Stimulated activated naive CD8-positive, alpha-beta T cell treated with anti-CD3 and anti-CD28 coated beads, Interleukin-15, Interleukin-2, amounts not matched to agents 100 ng/mL and 50 ng/mL, for 24 hours (primary cell): ENCODE results near the gene ITCH.
"Not testable (repeated sequence)": the region's sequence is repeated elsewhere in the genome, so short reads cannot be mapped to it uniquely, and the experiment has no call there.

ENCODE experiments used
- H3K27ac Mint-ChIP-seq: one replicate; pipeline ENCODE4 v1.8.0; 2021; ENCODE audit warnings: mild to moderate bottlenecking, mixed read lengths
- H3K27me3 Mint-ChIP-seq: one replicate; pipeline ENCODE4 v1.8.0; 2021; ENCODE audit warnings: mixed read lengths
- H3K36me3 Mint-ChIP-seq: one replicate; pipeline ENCODE4 v1.8.0; 2021; ENCODE audit warnings: low read depth, mixed read lengths
- H3K4me1 Mint-ChIP-seq: one replicate; pipeline ENCODE4 v1.8.0; 2021; ENCODE audit warnings: low read depth, mixed read lengths
- H3K4me3 Mint-ChIP-seq: one replicate; pipeline ENCODE4 v1.8.0; 2021; ENCODE audit warnings: mild to moderate bottlenecking, mixed read lengths
- H3K9me3 Mint-ChIP-seq: one replicate; pipeline ENCODE4 v1.8.0; 2021; ENCODE audit warnings: mixed read lengths

ITCH gene

GRCh38 chr20:34363062-34363464, at the start of gene ITCH:
Gene ITCH (plus strand): TSS chr20:34363273. CDS start chr20:34393812, 30,539 bp downstream.
- Mint-ChIP-seq H3K27ac (peak within 1 kb of the TSS; percentile 100), H3K27me3 (no peaks in the 10 kb centered on the region), H3K4me1 (peaks cover 50% of the 10 kb centered on the region), H3K9me3 (no peaks in the 10 kb centered on the region), H3K4me3 (peak within 1 kb of the TSS; percentile 100), H3K36me3 (peaks cover 24% of the 10 kb centered on the region)

- peaks cover 17% of the 10 kb centered on the region for H3K27me3 Mint-ChIP-seq
- no peaks in the 10 kb centered on the region for H3K9me3 Mint-ChIP-seq
- H3K4me3 Mint-ChIP-seq, result no peak overlapping the region
- no peaks in the 10 kb centered on the region for H3K36me3 Mint-ChIP-seq
- no peak overlapping the region for H3K27ac Mint-ChIP-seq
- H3K4me1 Mint-ChIP-seq, result peaks cover 9% of the 10 kb centered on the region
Measured at GRCh38 chr20:34315236-34315635, 47.8 kb upstream of the ITCH start.

GRCh38 chr20:34316196-34316814, 46.8 kb upstream of the ITCH start:
- Mint-ChIP-seq H3K9me3 (no peaks in the 10 kb centered on the region), H3K27ac (no peak overlapping the region), H3K4me1 (peaks cover 9% of the 10 kb centered on the region)

GRCh38 chr20:34318609-34319443, 44.2 kb upstream of the ITCH start:
- H3K4me1 Mint-ChIP-seq, result peaks cover 4% of the 10 kb centered on the region
- no peaks in the 10 kb centered on the region for H3K36me3 Mint-ChIP-seq
- no peak overlapping the region for H3K27ac Mint-ChIP-seq
- no peak overlapping the region for H3K4me3 Mint-ChIP-seq
- H3K27me3 Mint-ChIP-seq, result peaks cover 3% of the 10 kb centered on the region
- no peaks in the 10 kb centered on the region for H3K9me3 Mint-ChIP-seq

More at GRCh38 chr20:34316196-34316814, 46.8 kb upstream of the ITCH start:
- no peaks in the 10 kb centered on the region for H3K36me3 Mint-ChIP-seq
- H3K4me3 Mint-ChIP-seq, result no peak overlapping the region
- peaks cover 11% of the 10 kb centered on the region for H3K27me3 Mint-ChIP-seq

GRCh38 chr20:34320861-34321260, 42.2 kb upstream of the ITCH start:
- Mint-ChIP-seq H3K36me3 (no peaks in the 10 kb centered on the region), H3K27ac (no peak overlapping the region), H3K9me3 (no peaks in the 10 kb centered on the region), H3K4me3 (no peak overlapping the region), H3K4me1 (no peaks in the 10 kb centered on the region), H3K27me3 (peaks cover 3% of the 10 kb centered on the region)

- no peaks in the 10 kb centered on the region for H3K4me1 Mint-ChIP-seq
- no peaks in the 10 kb centered on the region for H3K36me3 Mint-ChIP-seq
- no peak overlapping the region for H3K4me3 Mint-ChIP-seq
- peaks cover 3% of the 10 kb centered on the region for H3K27me3 Mint-ChIP-seq
- no peaks in the 10 kb centered on the region for H3K9me3 Mint-ChIP-seq
- H3K27ac Mint-ChIP-seq, result no peak overlapping the region
Measured at GRCh38 chr20:34322267-34323105, 40.6 kb upstream of the ITCH start.

GRCh38 chr20:34324541-34324940, 38.5 kb upstream of the ITCH start:
- no peaks in the 10 kb centered on the region for H3K9me3 Mint-ChIP-seq
- no peaks in the 10 kb centered on the region for H3K4me1 Mint-ChIP-seq

GRCh38 chr20:34328207-34328606, 34.9 kb upstream of the ITCH start:
- not testable (repeated sequence) for H3K36me3 Mint-ChIP-seq, H3K27ac Mint-ChIP-seq, H3K27me3 Mint-ChIP-seq, H3K4me3 Mint-ChIP-seq, H3K9me3 Mint-ChIP-seq, H3K4me1 Mint-ChIP-seq

More at GRCh38 chr20:34324541-34324940, 38.5 kb upstream of the ITCH start:
- H3K27me3 Mint-ChIP-seq, result peaks cover 3% of the 10 kb centered on the region
- H3K36me3 Mint-ChIP-seq, result no peaks in the 10 kb centered on the region
- H3K4me3 Mint-ChIP-seq, result no peak overlapping the region
- peak overlapping the region; percentile 32 for H3K27ac Mint-ChIP-seq

- H3K4me1 Mint-ChIP-seq, result no peaks in the 10 kb centered on the region
- H3K27me3 Mint-ChIP-seq, result no peaks in the 10 kb centered on the region
- H3K9me3 Mint-ChIP-seq, result no peaks in the 10 kb centered on the region
- H3K36me3 Mint-ChIP-seq, result no peaks in the 10 kb centered on the region
- no peak overlapping the region for H3K27ac Mint-ChIP-seq
- no peak overlapping the region for H3K4me3 Mint-ChIP-seq
Measured at GRCh38 chr20:34328928-34329677, 34.0 kb upstream of the ITCH start.

GRCh38 chr20:34330861-34331544, 32.1 kb upstream of the ITCH start:
- not testable (repeated sequence) for H3K27me3 Mint-ChIP-seq, H3K27ac Mint-ChIP-seq, H3K4me3 Mint-ChIP-seq, H3K4me1 Mint-ChIP-seq, H3K9me3 Mint-ChIP-seq, H3K36me3 Mint-ChIP-seq

GRCh38 chr20:34331838-34332237, 31.2 kb upstream of the ITCH start:
- Mint-ChIP-seq H3K27ac (no peak overlapping the region), H3K27me3 (no peaks in the 10 kb centered on the region), H3K36me3 (no peaks in the 10 kb centered on the region), H3K9me3 (no peaks in the 10 kb centered on the region), H3K4me3 (no peak overlapping the region), H3K4me1 (peaks cover 8% of the 10 kb centered on the region)

GRCh38 chr20:34332262-34332920, 30.7 kb upstream of the ITCH start:
- no peak overlapping the region for H3K4me3 Mint-ChIP-seq
- no peaks in the 10 kb centered on the region for H3K27me3 Mint-ChIP-seq
- H3K9me3 Mint-ChIP-seq, result no peaks in the 10 kb centered on the region
- no peak overlapping the region for H3K27ac Mint-ChIP-seq
- peaks cover 8% of the 10 kb centered on the region for H3K4me1 Mint-ChIP-seq
- no peaks in the 10 kb centered on the region for H3K36me3 Mint-ChIP-seq

GRCh38 chr20:34333786-34334185, 29.3 kb upstream of the ITCH start:
- Mint-ChIP-seq H3K27ac (no peak overlapping the region), H3K9me3 (no peaks in the 10 kb centered on the region), H3K27me3 (no peaks in the 10 kb centered on the region)

More at GRCh38 chr20:34333786-34334185, 29.3 kb upstream of the ITCH start:
- Mint-ChIP-seq H3K4me3 (no peak overlapping the region), H3K36me3 (no peaks in the 10 kb centered on the region), H3K4me1 (peaks cover 8% of the 10 kb centered on the region)
